ENCODE measurements around the gene UBL3.

UBL3 gene

DNA sequence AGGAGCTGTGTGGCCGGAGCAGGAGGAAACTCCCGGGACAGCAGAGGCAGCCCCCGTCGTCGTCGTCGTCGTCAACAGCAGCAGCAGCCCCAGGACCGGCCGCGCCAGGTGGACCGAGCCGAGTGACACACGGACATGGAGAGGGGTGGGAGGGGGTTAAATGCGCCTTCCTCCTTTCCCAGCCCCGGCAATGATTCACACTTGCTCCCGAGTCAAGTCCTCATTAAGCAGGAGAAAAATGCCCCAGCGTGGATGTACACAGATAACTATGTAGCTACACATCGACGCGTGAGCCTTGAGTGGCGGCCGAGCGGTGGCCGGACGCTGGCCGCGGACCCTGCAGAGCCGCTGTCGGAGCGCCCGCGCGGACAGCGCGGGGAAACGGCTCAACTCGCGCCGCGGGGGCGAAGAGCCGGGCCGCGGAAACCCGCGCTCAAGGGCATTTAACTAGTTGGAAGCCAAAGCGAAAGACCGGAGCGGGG, 645 bp downstream of the UBL3 start:
- DNase-seq (ENCODE audit: insufficient read length, low spot score): no peak
- FAIRE-seq: no peak
- TF ChIP-seq CTCF (IDR thresholded peaks at IDR 0.05; ENCODE audit: insufficient read depth, missing control alignments): no peak

DNA sequence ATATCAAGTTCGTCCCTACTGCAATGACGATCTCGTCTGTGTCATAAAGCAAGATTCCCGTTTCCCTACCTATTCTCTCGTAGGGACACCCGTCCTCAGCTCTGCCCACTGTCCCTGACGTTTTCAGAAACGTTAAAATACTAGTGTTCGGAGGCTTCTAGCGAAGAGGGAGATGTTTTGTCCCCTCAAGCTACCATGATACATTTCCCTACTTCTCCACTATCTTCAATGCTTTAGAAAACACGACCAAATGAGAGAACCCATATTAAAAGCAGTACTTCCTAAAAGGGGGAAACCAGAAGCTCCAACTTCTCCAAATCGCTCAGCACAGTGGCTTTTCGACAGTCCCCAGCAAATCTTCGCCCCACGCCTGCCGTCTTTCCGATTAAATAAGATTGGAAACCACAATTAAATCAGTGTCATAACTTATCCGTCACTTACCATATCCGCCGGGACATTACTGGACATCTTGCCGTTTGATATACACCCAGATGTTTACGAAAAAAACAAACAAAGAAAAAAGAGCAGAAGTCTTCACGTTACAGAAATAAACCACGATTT, 1.3 kb downstream of the UBL3 start:
- TF ChIP-seq CTCF (IDR thresholded peaks at IDR 0.05; ENCODE audit: insufficient read depth, missing control alignments): no peak
- FAIRE-seq (no peak), DNase-seq (ENCODE audit: insufficient read length, low spot score) (no peak)

DNA sequence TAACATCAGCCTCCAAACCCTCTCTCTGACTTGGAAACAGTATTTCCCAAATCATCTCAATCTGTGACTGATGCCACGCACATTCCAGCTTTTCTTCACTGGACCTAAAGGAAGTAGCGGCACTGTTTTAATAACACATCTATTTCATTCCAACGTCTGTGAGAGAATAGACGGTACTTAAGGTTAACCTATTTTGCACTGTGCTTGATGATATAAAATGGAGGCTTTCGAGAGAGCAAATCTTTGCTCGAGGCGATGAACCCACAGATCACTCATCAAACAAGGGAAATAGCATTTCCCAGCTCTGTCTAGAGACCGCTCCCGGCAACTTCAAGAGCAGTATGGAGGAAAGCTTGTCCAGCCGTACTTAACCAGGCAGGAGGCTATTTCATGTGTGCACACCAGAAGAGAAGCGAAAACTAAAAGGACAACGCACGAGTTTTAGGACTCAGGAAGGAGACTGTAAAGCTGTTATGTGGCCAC, 2.9 kb downstream of the UBL3 start:
- TF ChIP-seq CTCF (IDR thresholded peaks at IDR 0.05; ENCODE audit: insufficient read depth, missing control alignments): no peak
- FAIRE-seq: no peak
- DNase-seq (ENCODE audit: insufficient read length, low spot score): no peak

- TF ChIP-seq CTCF (IDR thresholded peaks at IDR 0.05; ENCODE audit: insufficient read depth, missing control alignments): no peak
- DNase-seq (ENCODE audit: insufficient read length, low spot score): no peak
- no peak for FAIRE-seq
These were observed 3.8 kb downstream of the UBL3 start for GRCh38 chr13:29846475-29847256.

- DNase-seq (ENCODE audit: insufficient read length, low spot score) (no peak), FAIRE-seq (no peak)
These were observed 4.9 kb downstream of the UBL3 start for GRCh38 chr13:29845440-29846056.

DNA sequence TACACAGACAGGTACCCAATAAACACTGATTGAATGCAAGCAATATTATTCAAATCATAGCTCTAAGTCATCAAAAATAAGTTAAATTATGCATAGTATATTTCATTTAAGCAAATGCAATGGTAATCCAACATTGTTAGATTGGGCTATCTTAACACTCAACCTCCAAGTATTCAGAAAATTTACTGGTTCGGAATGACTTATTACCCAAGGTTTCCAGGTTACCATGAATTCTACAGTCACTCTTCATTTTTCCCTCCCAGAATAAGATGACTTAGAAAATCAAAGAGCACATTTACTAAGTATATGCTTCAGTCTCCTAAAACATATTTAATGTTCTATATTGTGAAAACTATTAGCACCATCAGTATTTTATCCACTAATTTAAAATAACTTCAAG, 6.0 kb downstream of the UBL3 start:
- DNase-seq (ENCODE audit: insufficient read length, low spot score) (no peak), FAIRE-seq (no peak)
- TF ChIP-seq CTCF (IDR thresholded peaks at IDR 0.05; ENCODE audit: insufficient read depth, missing control alignments): no peak

More at GRCh38 chr13:29845440-29846056, 4.9 kb downstream of the UBL3 start:
- TF ChIP-seq CTCF (IDR thresholded peaks at IDR 0.05; ENCODE audit: insufficient read depth, missing control alignments): peak; percentile 47

Data from D721Med (cell line).